DOHH2 (cell line): Measurements from ENCODE around the gene SUSD4.

ENCODE experiments used
- H3F3A ChIP-seq: fragments of 200-600 bp; sonication (generic), shearing (Covaris generic); 2 replicates; pipeline ENCODE4 v1.6.0; 2016; ENCODE audit warnings: antibody characterized with exemption, mild to moderate bottlenecking; ENCODE audit not compliant: control insufficient read depth, insufficient read depth
- H3K27ac ChIP-seq: fragments of 200-600 bp; sonication (generic); 2 replicates; pipeline ENCODE4 v1.5.1; 2014; ENCODE audit warnings: low read depth, mild to moderate bottlenecking, low read length, moderate library complexity
- H3K27me3 ChIP-seq: fragments of 200-600 bp; sonication (generic); 2 replicates; pipeline ENCODE4 v1.6.1; 2014; ENCODE audit warnings: mild to moderate bottlenecking, low read length, mixed read lengths; ENCODE audit not compliant: control insufficient read depth
- H3K36me3 ChIP-seq: fragments of 200-600 bp; sonication (generic); 2 replicates; pipeline ENCODE4 v1.6.1; 2014; ENCODE audit warnings: mild to moderate bottlenecking, low read length, moderate library complexity, mixed read lengths; ENCODE audit not compliant: control insufficient read depth
- H3K4me1 ChIP-seq: fragments of 200-600 bp; sonication (generic); 2 replicates; pipeline ENCODE4 v1.6.1; 2014; ENCODE audit warnings: mild to moderate bottlenecking, low read length, mixed read lengths; ENCODE audit not compliant: control insufficient read depth
- H3K4me2 ChIP-seq: fragments of 200-600 bp; sonication (generic); 2 replicates; pipeline ENCODE4 v1.6.0; 2014; ENCODE audit warnings: mild to moderate bottlenecking, low read length, moderate library complexity
- H3K4me3 ChIP-seq: fragments of 200-600 bp; sonication (generic); 2 replicates; pipeline ENCODE4 v1.5.1; 2014; ENCODE audit warnings: mild to moderate bottlenecking, low read length, mixed read lengths
- H3K79me2 ChIP-seq: fragments of 200-600 bp; sonication (generic); 2 replicates; pipeline ENCODE4 v1.6.1; 2014; ENCODE audit warnings: mild to moderate bottlenecking, low read length, mixed read lengths; ENCODE audit not compliant: control insufficient read depth
- H3K9me2 ChIP-seq: fragments of 200-600 bp; sonication (generic); replicated peaks from 2 replicates; pipeline ENCODE4 v1.6.1; 2014; ENCODE audit warnings: mild to moderate bottlenecking, low read length, mixed read lengths; ENCODE audit not compliant: control insufficient read depth
- H3K9me3 ChIP-seq: fragments of 200-600 bp; sonication (generic); 2 replicates; pipeline ENCODE4 v1.6.1; 2014; ENCODE audit warnings: antibody characterized with exemption, low read length, mixed read lengths; ENCODE audit not compliant: control insufficient read depth, insufficient read depth
- H4K20me1 ChIP-seq: fragments of 200-600 bp; sonication (generic); 2 replicates; pipeline ENCODE4 v1.6.0; 2014; ENCODE audit warnings: low read depth, mild to moderate bottlenecking, antibody characterized with exemption, low read length, moderate library complexity; ENCODE audit not compliant: control insufficient read depth, insufficient read depth
- CTCF ChIP-seq: fragments of 200-600 bp; sonication (generic); IDR thresholded peaks from one replicate; pipeline ENCODE4 v1.5.1; 2014; ENCODE audit warnings: antibody characterized with exemption, mild to moderate bottlenecking, low read depth, low read length; ENCODE audit not compliant: poor library complexity, severe bottlenecking
- EZH2phosphoT487 ChIP-seq: fragments of 200-600 bp; sonication (generic); IDR thresholded peaks from 2 replicates; pipeline ENCODE4 v1.6.1; 2017; ENCODE audit warnings: borderline replicate concordance, mild to moderate bottlenecking, antibody characterized with exemption, low read length, moderate library complexity, mixed read lengths

SUSD4 gene

GRCh38 chr1:223386013-223386412, 22.0 kb upstream of the SUSD4 start:
- H3K27me3 ChIP-seq = no peaks in the 10 kb centered on the region
- no peak overlapping the region for H3K27ac ChIP-seq
- no peaks in the 10 kb centered on the region for H4K20me1 ChIP-seq
- H3K4me1 ChIP-seq = no peaks in the 10 kb centered on the region
- no peak overlapping the region for H3K4me2 ChIP-seq
- no peaks in the 10 kb centered on the region for H3F3A ChIP-seq
- no peak overlapping the region for H3K4me3 ChIP-seq
- H3K79me2 ChIP-seq = no peaks in the 10 kb centered on the region
- H3K9me3 ChIP-seq = no peaks in the 10 kb centered on the region
- no peaks in the 10 kb centered on the region for H3K36me3 ChIP-seq
- no peaks in the 10 kb centered on the region for H3K9me2 ChIP-seq
- TF ChIP-seq CTCF (no peak), EZH2phosphoT487 (no peak)

- H3K9me2 ChIP-seq = no peaks in the 10 kb centered on the region
- TF ChIP-seq EZH2phosphoT487 (no peak), CTCF (no peak)
- H3K36me3 ChIP-seq = no peaks in the 10 kb centered on the region
- H3K4me1 ChIP-seq = no peaks in the 10 kb centered on the region
- H3K27me3 ChIP-seq = no peaks in the 10 kb centered on the region
- no peak overlapping the region for H3K4me3 ChIP-seq
- H4K20me1 ChIP-seq = no peaks in the 10 kb centered on the region
- H3K4me2 ChIP-seq = no peak overlapping the region
- no peaks in the 10 kb centered on the region for H3F3A ChIP-seq
- H3K79me2 ChIP-seq = no peaks in the 10 kb centered on the region
- no peaks in the 10 kb centered on the region for H3K9me3 ChIP-seq
- H3K27ac ChIP-seq = no peak overlapping the region
These were observed 14.8 kb upstream of the SUSD4 start for GRCh38 chr1:223378754-223379153.

- H3K79me2 ChIP-seq = no peaks in the 10 kb centered on the region
- no peaks in the 10 kb centered on the region for H3K36me3 ChIP-seq
- H3K27ac ChIP-seq = no peak overlapping the region
- H3K27me3 ChIP-seq = no peaks in the 10 kb centered on the region
- H3K4me2 ChIP-seq = no peak overlapping the region
- no peaks in the 10 kb centered on the region for H4K20me1 ChIP-seq
- TF ChIP-seq CTCF = no peak
- no peak for TF ChIP-seq EZH2phosphoT487
- no peaks in the 10 kb centered on the region for H3K9me2 ChIP-seq
- no peaks in the 10 kb centered on the region for H3K9me3 ChIP-seq
- no peak overlapping the region for H3K4me3 ChIP-seq
- no peaks in the 10 kb centered on the region for H3K4me1 ChIP-seq
- H3F3A ChIP-seq = no peaks in the 10 kb centered on the region
These were observed 10.2 kb upstream of the SUSD4 start for GRCh38 chr1:223374064-223374610.
